GM12891 (cell line): ENCODE data around the gene KCNQ1OT1.

Source experiments
- POLR2A ChIP-seq: IDR thresholded peaks from 2 replicates; pipeline ENCODE4 v1.6.1; 2011; ENCODE audit warnings: low read depth, low read length, control low read depth
- POLR2AphosphoS5 ChIP-seq: IDR thresholded peaks from 2 replicates; pipeline ENCODE4 v1.6.1; 2011; ENCODE audit warnings: low read depth, low read length, control low read depth
- TAF1 ChIP-seq: IDR thresholded peaks from 2 replicates; pipeline ENCODE4 v1.6.1; 2011; ENCODE audit warnings: low read depth, low read length, control low read depth

DNA sequence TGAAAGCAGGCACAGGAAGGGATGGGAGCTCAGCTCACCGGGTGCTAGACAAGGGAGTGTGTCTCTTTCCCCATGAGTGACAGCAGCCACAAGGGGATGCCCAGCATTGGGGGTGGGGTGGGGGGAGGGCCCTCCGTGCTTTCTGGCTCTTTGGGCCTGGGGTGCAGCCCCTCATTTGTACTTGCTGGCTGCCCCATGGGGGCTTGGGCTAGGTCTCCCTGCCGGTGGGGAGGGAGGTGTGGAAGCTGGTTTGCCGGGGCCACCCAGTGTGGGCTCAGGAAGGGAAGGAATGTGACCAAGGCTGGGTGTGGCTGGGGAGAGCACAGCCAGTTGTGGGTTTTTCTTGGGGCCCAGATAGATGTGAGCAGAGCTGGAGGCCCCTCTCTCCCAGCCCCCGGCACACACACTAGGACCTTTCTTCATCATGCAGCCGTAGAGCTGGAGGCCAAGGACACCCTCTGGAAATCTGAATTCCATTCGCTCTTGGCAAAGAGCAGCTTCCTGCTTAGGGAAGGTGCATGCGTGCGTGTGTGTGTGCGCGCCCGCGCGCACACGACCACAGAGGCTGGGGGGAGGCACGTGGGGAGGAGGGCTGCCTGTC, 25.8 kb downstream of the KCNQ1OT1 start:
- TF ChIP-seq POLR2A (no peak), TAF1 (no peak), POLR2AphosphoS5 (no peak)
